Measurements from ENCODE around the gene MB.
"Not testable (repeated sequence)": the region's sequence is repeated elsewhere in the genome, so short reads cannot be mapped to it uniquely, and the experiment has no call there.

MB gene

GRCh38 chr22:35637254-35637653 lies 20.1 kb upstream of the MB start:
- DNase-seq: no peak

DNA sequence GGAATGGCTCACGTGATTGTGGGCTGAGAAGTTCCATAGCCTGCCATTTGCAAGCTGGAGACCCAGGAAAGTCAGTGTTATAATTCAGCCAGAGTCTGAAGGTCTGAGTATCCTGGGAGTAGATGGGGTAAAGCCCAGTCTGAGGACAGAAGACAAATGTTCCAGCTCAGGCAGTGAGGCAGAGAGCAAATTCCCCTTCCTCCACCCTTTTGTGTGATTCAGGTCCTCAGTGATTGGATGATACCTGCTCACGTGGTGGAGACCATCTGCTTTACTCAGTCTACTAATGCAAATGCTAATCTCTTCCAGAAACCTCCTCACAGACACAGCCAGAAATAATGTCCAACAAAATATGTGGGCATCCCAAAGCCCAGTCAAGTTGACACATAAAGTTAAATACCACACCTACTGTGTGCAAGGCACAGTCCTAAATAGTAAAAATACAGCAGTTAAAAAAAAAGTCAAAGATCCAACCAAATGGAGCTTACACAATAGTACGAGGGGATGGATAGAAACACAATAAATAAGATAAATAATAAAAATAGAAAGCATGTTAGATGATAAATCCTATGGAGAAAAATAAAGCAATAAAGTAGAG lies 17.9 kb upstream of the MB start:
- no peak for DNase-seq

- DNase-seq: no peak
These were observed 16.9 kb upstream of the MB start for GRCh38 chr22:35634015-35634414.

- no peak for DNase-seq
These were observed 16.4 kb upstream of the MB start for GRCh38 chr22:35633520-35633919.

DNA sequence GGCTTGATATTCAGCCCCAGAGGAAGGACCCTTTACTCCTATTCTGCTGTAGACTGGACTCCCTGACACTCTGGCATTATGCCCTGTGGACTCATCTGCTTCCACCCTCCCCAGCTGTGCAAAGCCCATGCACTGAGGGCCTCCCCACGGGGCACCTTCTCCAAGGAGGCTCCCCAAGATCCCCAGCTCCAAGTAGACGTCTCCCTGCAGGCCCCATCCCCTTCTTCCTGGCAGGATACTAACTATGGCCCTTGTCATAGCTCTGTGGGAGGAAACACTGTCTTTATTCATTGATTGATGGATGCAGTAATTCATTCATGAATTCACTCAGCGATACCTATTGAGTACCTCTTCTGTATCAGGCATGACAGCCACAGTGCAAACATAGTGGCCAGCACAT lies 15.8 kb upstream of the MB start:
- DNase-seq: no peak

DNA sequence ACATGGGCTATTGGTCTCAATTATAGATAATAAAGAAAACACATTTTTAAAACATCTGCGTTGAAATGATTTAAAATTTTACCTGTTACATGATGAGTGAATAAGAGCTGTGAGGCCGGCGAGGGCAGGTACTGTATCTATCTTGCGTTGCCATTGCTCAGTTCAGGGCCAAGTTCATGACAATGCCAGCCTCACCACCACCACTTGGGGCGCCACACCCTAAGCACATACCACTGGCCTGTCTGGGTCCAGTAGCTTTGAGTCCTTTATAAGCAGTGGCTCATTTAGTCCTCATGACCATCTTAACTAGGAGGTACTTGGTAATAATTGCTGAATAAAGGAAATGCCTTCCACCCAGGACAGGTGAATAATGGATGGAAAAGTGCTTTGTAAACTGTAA lies 14.5 kb upstream of the MB start:
- peak; percentile 38 for DNase-seq

DNA sequence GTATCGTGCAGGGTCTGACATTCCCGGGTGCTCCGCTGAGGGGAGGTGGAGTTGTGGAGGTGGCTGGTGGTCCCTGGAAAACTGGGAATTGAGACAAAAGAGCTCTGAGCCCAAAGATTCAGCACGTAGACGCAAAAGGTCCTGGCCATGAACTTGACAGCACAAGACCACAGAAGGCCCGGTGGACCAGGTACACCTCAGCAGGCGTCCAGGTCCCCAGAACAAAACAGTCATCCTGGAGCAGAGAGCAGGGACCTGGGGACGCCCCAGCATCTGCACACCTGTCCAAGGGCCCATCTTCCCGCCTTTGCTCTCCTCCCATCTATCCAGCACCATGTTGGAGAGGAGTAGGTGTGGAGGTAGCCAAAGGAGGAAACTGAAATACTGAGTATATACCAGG lies 13.8 kb upstream of the MB start:
- DNase-seq: no peak

DNA sequence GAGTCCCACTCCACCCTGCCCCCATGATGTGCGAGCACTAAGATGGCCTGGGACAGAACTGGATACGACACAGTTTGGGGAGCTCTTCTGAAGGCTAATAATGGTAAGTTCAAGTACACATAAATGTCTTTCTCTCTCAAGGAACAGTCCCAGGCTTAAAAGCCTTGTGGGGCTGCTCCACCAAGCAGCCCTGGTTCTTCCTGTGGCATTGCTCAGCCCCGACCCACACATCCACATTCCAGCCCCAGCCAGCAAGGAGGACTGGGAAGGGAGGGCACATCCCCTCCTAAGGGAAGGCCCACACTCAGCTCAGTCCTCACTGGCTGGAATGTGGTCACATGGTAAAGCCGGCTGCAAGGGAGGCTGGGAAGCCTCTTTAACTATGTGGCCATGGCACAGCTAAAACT lies 13.3 kb upstream of the MB start:
- peak; percentile 31 for DNase-seq

- DNase-seq: peak; percentile 42
These were observed 12.5 kb upstream of the MB start for GRCh38 chr22:35629406-35630216.

DNA sequence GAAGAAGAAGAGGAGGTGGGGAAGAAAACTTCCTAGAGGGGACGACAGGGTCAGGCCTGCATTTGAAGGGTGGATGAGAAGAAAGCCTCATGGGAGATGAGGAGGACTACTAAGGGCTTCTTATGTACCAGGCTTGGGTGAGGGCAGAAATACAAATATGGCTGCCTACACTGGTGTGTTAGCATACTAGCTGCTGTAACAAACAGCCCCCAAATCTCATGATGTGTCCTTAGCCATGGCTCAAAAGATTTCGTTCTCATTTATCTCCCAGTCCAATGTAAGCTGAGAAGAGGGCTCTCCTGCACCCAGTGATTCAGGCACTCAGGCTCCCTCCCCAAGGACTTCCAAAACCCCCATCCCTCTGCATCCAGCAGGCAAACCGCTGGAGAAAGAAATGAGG lies 11.6 kb upstream of the MB start:
- no peak for DNase-seq

DNA sequence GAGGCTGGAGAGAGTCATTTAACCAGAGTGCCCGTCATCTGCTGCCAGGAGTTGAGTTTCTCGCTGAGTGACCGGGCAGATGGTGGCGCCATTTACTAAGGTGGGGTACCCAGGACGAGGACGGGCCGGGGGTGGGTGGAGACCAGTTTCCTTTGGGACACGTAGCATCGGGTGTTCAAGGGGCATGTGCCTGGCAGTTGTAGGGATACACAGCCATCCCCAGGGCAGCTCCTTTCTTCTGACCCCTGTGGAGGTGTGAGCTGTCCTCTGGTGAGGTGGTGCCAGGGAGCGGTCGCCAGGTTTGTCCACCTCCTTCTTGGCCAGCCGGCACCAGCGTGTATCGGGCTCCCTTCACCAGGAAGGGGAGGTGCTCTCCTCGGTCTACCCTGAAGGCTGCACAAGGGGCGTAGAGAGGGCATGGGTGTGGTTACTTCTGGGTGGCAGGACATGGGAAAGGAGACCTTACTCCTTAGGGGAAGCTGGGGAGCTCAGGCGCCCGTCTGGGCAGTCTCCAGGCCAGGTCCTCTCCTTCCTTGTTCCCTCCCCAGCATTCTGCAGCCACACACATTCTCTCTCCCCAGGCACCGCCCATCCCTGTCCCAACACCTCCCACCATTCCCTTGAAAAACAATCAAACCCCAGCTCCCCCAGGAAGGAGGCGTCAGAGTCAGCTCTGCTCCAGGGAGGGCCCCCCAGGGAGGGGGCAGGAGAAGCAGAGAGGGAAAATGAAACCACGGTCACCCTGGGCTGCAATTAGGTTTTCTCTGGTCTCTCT lies 10.3 kb upstream of the MB start:
- peak; percentile 62 for DNase-seq

- DNase-seq: no peak
These were observed 8.8 kb upstream of the MB start for GRCh38 chr22:35625763-35626432.

- no peak for DNase-seq
These were observed 7.4 kb upstream of the MB start for GRCh38 chr22:35624547-35624946.

- not testable (repeated sequence) for DNase-seq
These were observed 6.8 kb upstream of the MB start for GRCh38 chr22:35623885-35624284.

DNA sequence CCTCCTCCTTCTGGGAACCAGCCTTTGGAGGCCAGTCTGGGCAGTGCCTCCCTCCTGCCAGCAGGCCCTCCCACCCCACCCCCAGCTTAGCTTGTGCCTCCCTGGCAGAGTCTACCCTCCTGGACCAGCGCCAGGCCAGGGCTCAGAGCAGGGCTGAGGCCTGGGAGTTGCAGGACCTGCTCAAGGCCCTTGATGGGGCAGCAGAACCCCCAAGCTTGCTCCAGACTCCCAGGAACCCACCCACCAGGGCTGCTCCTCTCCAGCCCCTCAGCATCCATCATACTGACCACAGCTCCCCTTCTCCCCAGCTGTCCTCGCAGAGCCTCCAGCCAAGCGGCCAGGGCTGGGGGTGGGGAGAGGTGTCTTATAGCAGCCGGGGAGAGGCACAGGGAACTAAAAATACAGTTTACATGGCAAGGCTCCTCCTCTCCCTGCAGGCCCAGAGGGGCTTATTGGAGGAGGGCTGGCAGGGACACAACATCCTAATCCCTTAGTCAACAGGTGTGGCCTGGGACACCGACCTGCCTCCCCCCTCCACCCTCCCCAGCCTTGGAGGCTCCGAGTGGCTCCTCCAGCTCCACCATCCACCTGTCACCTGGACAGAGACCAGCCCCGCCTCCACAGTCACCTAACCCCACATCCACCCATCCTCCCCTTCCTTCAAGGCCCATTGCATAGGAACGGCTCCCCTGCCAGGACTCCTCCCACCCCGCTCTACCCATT lies 5.2 kb upstream of the MB start:
- no peak for DNase-seq

GRCh38 chr22:35621451-35621850 lies 4.3 kb upstream of the MB start:
- DNase-seq: no peak

- no peak for DNase-seq
These were observed 3.6 kb upstream of the MB start for GRCh38 chr22:35620624-35621251.

DNA sequence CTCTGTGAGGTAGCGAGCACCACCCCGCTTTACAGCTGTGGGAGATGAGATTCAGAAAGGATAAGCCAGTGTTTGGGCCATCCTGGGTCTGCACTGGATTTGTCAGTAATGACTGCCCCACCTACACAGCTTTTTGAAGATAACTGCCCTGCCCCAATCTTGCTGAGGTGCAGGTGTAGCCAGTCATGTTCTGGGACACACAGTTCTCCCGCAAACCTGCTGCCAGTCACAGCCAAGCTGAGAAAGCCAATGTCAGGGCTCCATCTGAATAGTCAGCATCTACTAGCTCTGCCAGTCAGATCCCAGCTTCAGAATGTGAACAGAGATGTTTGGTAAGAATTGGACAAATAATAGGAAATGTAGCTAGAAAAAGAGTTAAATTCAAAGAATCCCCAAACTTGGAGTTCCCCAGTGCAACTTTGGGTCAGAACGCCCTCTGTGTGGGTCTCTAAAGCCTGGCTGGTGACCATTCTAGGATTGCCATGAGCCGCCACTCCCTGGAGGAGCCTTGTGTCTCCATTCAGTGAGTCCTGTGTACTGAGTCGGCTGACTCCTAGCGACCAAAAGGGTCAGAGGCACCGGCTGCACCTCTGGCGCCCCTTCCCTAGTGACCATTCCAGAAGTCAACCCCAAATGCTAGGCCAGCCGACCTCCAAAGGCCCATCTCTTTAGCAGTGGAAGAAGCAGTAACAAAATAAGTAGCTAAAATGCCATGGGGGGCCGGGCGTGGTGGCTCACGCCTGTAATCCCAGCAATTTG lies 2.4 kb upstream of the MB start:
- no peak for DNase-seq

DNA sequence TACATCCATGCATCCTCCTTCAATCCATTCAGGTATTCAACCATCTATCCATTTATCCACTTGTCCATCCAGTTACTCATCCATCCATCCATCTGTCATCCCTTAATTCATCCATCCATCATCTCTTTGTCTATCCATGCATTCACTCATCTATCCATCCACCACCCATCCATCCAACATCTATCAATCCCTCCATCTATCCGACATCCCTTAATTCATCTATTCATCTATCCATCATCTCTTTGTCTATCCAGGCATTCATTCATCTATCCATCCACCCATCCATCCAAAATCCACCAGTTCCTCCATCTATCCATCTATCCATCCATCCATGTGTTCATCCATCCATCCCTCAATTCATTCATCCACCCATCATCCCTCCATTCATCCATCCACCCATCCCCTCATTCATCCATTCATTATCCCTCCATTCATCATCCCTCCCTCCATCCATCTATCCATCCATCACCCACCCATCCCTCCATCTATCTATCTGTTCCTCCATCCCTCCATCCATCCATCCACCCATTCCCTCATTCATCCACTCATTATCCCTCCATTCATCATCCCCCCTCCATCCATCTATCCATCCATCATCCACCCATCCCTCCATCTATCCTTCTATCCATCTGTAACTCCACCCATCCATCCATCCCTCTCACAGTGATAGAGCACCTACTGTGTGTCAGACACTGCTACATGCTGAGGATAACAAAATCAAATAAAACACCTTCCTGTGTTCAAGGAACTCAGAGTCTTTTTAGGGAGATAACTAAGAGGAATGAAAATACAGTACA lies 1.5 kb upstream of the MB start:
- DNase-seq: no peak

GRCh38 chr22:35616043-35616442 lies 1.1 kb downstream of the MB start:
- no peak for DNase-seq

DNA sequence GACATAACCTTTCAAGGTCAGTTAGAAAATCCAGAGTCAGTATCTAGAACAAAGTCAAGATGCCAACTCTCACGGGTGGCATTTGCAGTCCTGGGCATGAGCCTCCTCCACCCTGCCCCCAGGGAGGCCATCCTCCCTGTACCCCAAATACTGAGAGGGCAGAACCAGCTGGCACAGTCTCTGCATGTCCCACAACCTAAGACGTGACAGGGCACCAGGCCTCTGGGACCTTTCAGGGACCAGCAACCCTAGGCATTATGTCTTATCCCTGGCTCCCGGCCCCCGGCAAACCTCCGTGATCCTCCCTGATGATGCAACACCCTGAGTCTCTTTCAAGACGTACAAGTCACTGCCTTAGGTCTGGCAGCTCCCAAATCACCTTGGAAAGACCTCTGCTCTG lies 2.0 kb downstream of the MB start:
- no peak for DNase-seq
